Neutrophil (primary cell): Measurements from ENCODE around the gene PSMD12.
"Not testable (repeated sequence)": the region's sequence is repeated elsewhere in the genome, so short reads cannot be mapped to it uniquely, and the experiment has no call there.

ENCODE experiments used
- H3K27ac ChIP-seq: fragments of 200-600 bp; sonication (generic); 2 replicates; pipeline ENCODE4 v1.5.1; 2016; ENCODE audit warnings: mild to moderate bottlenecking, moderate library complexity
- H3K27me3 ChIP-seq: fragments of 200-600 bp; sonication (generic); 2 replicates; pipeline ENCODE4 v1.6.0; 2016; ENCODE audit warnings: mild to moderate bottlenecking
- H3K36me3 ChIP-seq: fragments of 200-600 bp; sonication (generic); 2 replicates; pipeline ENCODE4 v1.5.1; 2017
- H3K4me1 ChIP-seq, 2 experiments: fragments of 200-600 bp in 1 of 2; sonication (generic) in 1 of 2; 1 replicate in 1 of 2; 2 replicates in 1 of 2; pipeline versions ENCODE4 v1.5.1 to v1.6.1; 2013 to 2016; ENCODE audit warnings: low read depth in 1 of 2, low read length in 1 of 2, mild to moderate bottlenecking in 1 of 2, moderate library complexity in 1 of 2; ENCODE audit not compliant: control insufficient read depth in 1 of 2, insufficient read depth in 1 of 2
- H3K4me3 ChIP-seq, 2 experiments: fragments of 200-600 bp in 1 of 2; sonication (generic) in 1 of 2; 1 replicate in 1 of 2; 2 replicates in 1 of 2; pipeline ENCODE4 v1.5.1; 2013 to 2016; ENCODE audit warnings: low read depth in 1 of 2, low read length in 1 of 2, mild to moderate bottlenecking in 1 of 2, moderate library complexity in 1 of 2
- H3K9me3 ChIP-seq: fragments of 200-600 bp; sonication (generic); 2 replicates; pipeline ENCODE4 v1.5.1; 2016
- TF ChIP-seq, protein P1 (sequence below): fragments of 200-600 bp; sonication (generic); IDR thresholded peaks from 2 replicates; pipeline ENCODE4 v1.5.1; 2016; ENCODE audit warnings: antibody characterized with exemption

The PSMD12 gene

DNA sequence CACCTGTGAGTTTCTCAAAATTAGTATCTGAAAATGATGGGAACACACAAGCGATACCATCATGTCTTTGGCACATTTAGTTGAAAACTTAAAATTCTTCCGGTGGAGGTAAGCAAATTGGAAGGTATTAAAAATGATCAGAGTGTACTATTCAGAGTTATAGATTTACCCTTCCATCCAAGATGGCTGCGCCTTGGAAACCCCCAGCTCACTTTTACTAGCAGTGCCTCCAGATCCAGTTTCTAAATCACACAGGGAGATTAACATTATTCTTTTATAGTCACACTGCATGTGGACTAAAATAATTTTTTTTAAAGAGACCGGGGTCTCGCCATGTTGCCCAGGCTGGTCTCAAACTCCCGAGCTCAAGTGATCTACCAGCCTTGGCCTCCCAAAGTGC, 25.7 kb upstream of the PSMD12 start:
- H3K36me3 ChIP-seq = no peaks in the 10 kb centered on the region
- H3K4me1 ChIP-seq = no peaks in the 10 kb centered on the region
- no peak overlapping the region for H3K4me3 ChIP-seq
- H3K27me3 ChIP-seq = no peaks in the 10 kb centered on the region
- H3K9me3 ChIP-seq = no peaks in the 10 kb centered on the region
- TF ChIP-seq, protein P1, sequence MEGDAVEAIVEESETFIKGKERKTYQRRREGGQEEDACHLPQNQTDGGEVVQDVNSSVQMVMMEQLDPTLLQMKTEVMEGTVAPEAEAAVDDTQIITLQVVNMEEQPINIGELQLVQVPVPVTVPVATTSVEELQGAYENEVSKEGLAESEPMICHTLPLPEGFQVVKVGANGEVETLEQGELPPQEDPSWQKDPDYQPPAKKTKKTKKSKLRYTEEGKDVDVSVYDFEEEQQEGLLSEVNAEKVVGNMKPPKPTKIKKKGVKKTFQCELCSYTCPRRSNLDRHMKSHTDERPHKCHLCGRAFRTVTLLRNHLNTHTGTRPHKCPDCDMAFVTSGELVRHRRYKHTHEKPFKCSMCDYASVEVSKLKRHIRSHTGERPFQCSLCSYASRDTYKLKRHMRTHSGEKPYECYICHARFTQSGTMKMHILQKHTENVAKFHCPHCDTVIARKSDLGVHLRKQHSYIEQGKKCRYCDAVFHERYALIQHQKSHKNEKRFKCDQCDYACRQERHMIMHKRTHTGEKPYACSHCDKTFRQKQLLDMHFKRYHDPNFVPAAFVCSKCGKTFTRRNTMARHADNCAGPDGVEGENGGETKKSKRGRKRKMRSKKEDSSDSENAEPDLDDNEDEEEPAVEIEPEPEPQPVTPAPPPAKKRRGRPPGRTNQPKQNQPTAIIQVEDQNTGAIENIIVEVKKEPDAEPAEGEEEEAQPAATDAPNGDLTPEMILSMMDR = no peak
- H3K27ac ChIP-seq = no peak overlapping the region

DNA sequence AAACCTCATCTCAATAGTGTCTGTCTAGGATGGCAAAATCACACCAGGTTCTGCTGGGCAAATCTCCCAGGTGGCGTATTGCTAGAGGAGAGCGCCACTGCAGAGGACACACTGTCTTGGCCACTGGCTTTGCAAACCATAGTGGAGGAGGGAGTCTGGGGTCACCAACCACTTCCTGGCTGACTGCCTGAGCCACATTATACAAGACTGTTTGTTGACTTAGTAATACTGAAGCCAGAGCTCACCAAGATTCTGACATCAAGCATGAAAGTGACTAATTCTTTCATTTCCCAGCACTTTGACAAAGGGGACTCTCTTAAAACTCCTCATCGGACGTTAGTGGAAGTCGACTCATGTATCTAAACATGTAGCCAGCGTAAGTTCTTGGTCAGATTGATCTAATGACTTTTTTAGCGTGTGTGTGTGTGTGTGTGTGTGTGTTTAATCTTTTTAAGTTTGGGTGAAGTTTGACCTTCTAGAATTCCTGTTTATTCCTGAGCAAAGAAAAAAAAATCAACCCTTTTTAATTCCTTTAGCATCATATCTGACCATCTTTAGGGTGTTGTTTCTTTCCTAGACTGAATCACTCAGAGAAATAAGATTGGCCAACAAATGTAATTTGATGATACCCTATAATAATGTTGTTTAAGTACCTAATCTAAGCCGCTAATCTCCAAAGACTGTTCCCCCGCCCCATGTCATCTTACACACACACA, 24.4 kb upstream of the PSMD12 start:
- no peaks in the 10 kb centered on the region for H3K27me3 ChIP-seq
- no peaks in the 10 kb centered on the region for H3K36me3 ChIP-seq
- no peaks in the 10 kb centered on the region for H3K4me1 ChIP-seq
- no peaks in the 10 kb centered on the region for H3K9me3 ChIP-seq
- TF ChIP-seq, protein P1 = no peak
- H3K27ac ChIP-seq = no peak overlapping the region
- no peak overlapping the region for H3K4me3 ChIP-seq

DNA sequence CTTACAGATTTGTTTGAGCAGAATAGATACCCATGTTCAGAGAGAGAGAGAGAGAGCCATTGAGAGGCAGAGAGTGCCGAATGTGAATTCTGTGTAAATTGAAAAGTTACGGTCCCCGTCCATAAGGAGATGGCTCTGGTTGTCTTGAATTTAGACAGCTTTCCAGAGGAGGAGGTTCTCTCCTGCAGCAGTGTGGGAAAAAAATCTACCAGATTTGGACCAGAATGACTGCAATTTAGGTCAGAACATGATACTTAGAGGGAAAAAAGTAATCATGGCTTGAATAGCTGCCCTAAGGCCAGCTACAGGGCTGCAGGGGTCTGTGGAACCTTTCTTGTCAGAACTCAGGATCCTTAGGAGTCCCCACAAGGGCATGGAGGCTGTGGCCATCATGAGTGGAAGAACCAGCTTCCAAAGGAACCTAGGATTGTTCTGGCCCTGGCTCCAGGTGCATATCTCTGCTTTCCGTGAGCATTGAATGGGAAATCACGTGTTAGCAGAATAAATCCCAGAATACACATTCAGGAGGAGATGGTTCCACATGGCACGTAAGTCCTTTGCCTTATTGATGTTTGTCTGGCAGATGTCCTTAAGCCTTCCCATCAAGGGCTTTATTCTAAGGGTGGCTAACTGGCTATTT, 23.7 kb upstream of the PSMD12 start:
- Histone ChIP-seq H3K9me3 (no peaks in the 10 kb centered on the region), H3K36me3 (no peaks in the 10 kb centered on the region), H3K27ac (no peak overlapping the region), H3K4me1 (no peaks in the 10 kb centered on the region), H3K27me3 (no peaks in the 10 kb centered on the region), H3K4me3 (no peak overlapping the region)
- TF ChIP-seq, protein P1 = no peak

DNA sequence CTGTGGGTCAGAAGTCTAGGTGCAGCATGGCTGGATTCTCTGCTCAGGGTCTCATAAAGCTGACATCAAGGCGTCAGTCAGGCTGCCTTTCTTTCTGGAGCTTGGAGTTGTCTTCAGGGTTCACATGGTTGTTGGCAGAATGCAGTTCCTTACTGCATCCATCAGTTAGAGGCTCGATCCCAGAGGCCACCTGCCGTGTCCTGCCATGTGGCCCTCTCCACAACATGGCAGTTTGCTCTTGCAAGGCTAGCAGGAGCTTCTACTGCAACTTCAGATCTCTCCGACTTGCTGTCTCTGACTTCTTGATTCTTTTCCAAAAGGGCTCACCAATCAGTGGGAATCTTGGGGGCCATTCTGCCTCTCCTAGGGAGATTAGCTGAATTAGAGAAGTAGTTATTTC, 22.6 kb upstream of the PSMD12 start:
- H3K4me1 ChIP-seq = no peaks in the 10 kb centered on the region
- H3K4me3 ChIP-seq = no peak overlapping the region
- no peak overlapping the region for H3K27ac ChIP-seq
- no peaks in the 10 kb centered on the region for H3K9me3 ChIP-seq
- H3K27me3 ChIP-seq = no peaks in the 10 kb centered on the region
- H3K36me3 ChIP-seq = no peaks in the 10 kb centered on the region
- TF ChIP-seq, protein P1 = no peak

DNA sequence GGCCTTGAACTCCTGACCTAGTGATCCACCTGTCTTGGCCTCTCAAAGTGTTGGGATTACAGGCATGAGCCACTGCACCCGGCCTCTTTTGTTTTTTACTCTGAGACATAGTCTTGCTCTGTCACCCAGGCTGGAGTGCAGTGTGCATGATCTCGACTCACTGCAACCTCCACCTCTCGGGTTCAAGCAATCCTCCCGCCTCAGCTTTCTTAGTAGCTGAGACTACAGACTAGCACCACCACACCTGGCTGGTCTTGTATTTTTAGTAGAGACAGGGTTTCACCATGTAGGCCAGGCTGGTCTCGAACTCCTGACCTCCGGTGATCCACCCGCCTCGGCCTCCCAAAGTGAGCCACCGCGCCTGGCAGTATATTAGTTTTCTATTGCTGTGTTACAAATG, 22.2 kb upstream of the PSMD12 start:
- not testable (repeated sequence) for H3K4me3 ChIP-seq, H3K9me3 ChIP-seq, H3K4me1 ChIP-seq, H3K36me3 ChIP-seq, H3K27me3 ChIP-seq, H3K27ac ChIP-seq

DNA sequence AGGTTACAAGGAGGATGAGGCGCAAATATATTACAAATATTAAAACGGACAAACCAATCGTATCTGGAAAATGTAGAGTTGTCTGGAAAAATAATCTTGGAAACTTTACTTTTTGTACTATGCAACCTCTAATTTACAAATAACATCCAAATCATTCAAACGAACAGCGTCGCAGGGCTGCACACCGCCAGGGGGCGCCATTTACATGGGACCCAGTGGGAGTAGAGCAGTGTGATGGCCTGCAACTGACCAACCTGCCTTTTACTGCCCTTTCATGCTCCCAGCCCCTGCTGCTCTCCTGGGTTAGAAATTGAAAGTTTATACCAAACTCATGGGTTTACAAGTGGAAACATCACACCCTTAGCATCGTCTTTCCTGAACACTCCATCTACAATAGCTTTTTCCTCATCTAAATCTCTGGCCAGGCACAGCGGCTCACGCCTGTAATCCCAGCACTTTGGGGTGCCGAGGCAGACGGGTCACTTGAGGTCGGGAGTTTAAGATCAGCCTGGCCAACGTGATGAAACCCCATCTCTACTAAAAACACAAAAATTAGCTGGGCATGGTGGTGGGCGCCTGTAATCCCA, 20.7 kb upstream of the PSMD12 start:
- Histone ChIP-seq H3K36me3 (no peaks in the 10 kb centered on the region), H3K4me3 (no peak overlapping the region), H3K27ac (no peak overlapping the region), H3K9me3 (no peaks in the 10 kb centered on the region), H3K4me1 (no peaks in the 10 kb centered on the region), H3K27me3 (no peaks in the 10 kb centered on the region)
- TF ChIP-seq, protein P1 = peak; percentile 55
